ENCODE data around the gene UBE2V1. TPM values are rescaled to one million over a fixed set of nuclear protein-coding genes. Genes with fewer than 3 reads are reported as not detected.

The UBE2V1 gene
- total and polyA plus RNA-seq, 2 donors from 2014 or later = 99.1 to 105 TPM

- TF ChIP-seq CTCF (IDR thresholded peaks at IDR 0.05; ENCODE audit: borderline replicate concordance, extremely low read depth, insufficient read depth) = no peak
- Histone ChIP-seq H3K27me3 (ENCODE audit: control insufficient read depth, insufficient read depth, low read length) (no peaks in the 10 kb centered on the region), H3K4me3 (ENCODE audit: low read length in 3 of 3) (no peak overlapping the region), H3K9me3 (ENCODE audit: control insufficient read depth in 2 of 3, insufficient read depth in 1 of 3, low read length in 3 of 3) (no peaks in the 10 kb centered on the region), H3K4me1 (ENCODE audit: control insufficient read depth in 2 of 3, insufficient read depth in 2 of 3, low read depth in 1 of 3, low read length in 3 of 3) (peaks cover 0 to 6% (median 5%) of the 10 kb centered on the region in 3 donors), H3K27ac (ENCODE audit: low read depth in 2 of 2, low read length in 2 of 2) (no peak overlapping the region), H3K36me3 (ENCODE audit: control insufficient read depth in 2 of 3, insufficient read depth in 3 of 3, low read length in 3 of 3) (peaks cover 4 to 20% (median 9%) of the 10 kb centered on the region in 3 donors), H3K9ac (ENCODE audit: low read length in 3 of 3) (no peak overlapping the region)
- intact Hi-C loops (cut with DNase I) = no loop called here
- FAIRE-seq = no peak
- DNase-seq = no peak
Measured at GRCh38 chr20:50124496-50124895, 11.5 kb upstream of the UBE2V1 start.

GRCh38 chr20:50123418-50123817, 10.5 kb upstream of the UBE2V1 start:
- Histone ChIP-seq H3K4me3 (ENCODE audit: low read length in 3 of 3) (no peak overlapping the region), H3K9me3 (ENCODE audit: control insufficient read depth in 2 of 3, insufficient read depth in 1 of 3, low read length in 3 of 3) (no peaks in the 10 kb centered on the region), H3K4me1 (ENCODE audit: control insufficient read depth in 2 of 3, insufficient read depth in 2 of 3, low read depth in 1 of 3, low read length in 3 of 3) (peaks cover 0 to 6% (median 5%) of the 10 kb centered on the region in 3 donors), H3K9ac (ENCODE audit: low read length in 3 of 3) (no peak overlapping the region), H3K27ac (ENCODE audit: low read depth in 2 of 2, low read length in 2 of 2) (no peak overlapping the region), H3K27me3 (ENCODE audit: control insufficient read depth, insufficient read depth, low read length) (no peaks in the 10 kb centered on the region), H3K36me3 (ENCODE audit: control insufficient read depth in 2 of 3, insufficient read depth in 3 of 3, low read length in 3 of 3) (peaks cover 4 to 12% (median 4%) of the 10 kb centered on the region in 3 donors)
- FAIRE-seq = no peak
- TF ChIP-seq CTCF (IDR thresholded peaks at IDR 0.05; ENCODE audit: borderline replicate concordance, extremely low read depth, insufficient read depth) = no peak
- intact Hi-C loops (cut with DNase I) = no loop called here
- DNase-seq = peak in 1 of 5 donors; percentile 39

GRCh38 chr20:50122763-50123162, 9.8 kb upstream of the UBE2V1 start:
- DNase-seq (no peak), FAIRE-seq (no peak)
- intact Hi-C loops (cut with DNase I) = no loop called here
- H3K27me3 ChIP-seq (ENCODE audit: control insufficient read depth, insufficient read depth, low read length) = no peaks in the 10 kb centered on the region
- no peak overlapping the region for H3K9ac ChIP-seq (ENCODE audit: low read length in 3 of 3)
- H3K27ac ChIP-seq (ENCODE audit: low read depth in 2 of 2, low read length in 2 of 2) = no peak overlapping the region
- peaks cover 2 to 7% (median 2%) of the 10 kb centered on the region in 3 donors for H3K36me3 ChIP-seq (ENCODE audit: control insufficient read depth in 2 of 3, insufficient read depth in 3 of 3, low read length in 3 of 3)
- H3K4me1 ChIP-seq (ENCODE audit: control insufficient read depth in 2 of 3, insufficient read depth in 2 of 3, low read depth in 1 of 3, low read length in 3 of 3) = peaks cover 0 to 6% (median 5%) of the 10 kb centered on the region in 3 donors
- no peak for TF ChIP-seq CTCF (IDR thresholded peaks at IDR 0.05; ENCODE audit: borderline replicate concordance, extremely low read depth, insufficient read depth)
- H3K9me3 ChIP-seq (ENCODE audit: control insufficient read depth in 2 of 3, insufficient read depth in 1 of 3, low read length in 3 of 3) = no peaks in the 10 kb centered on the region
- no peak overlapping the region for H3K4me3 ChIP-seq (ENCODE audit: low read length in 3 of 3)

GRCh38 chr20:50121858-50122271, 8.9 kb upstream of the UBE2V1 start:
- Histone ChIP-seq H3K9ac (ENCODE audit: low read length in 3 of 3) (no peak overlapping the region), H3K9me3 (ENCODE audit: control insufficient read depth in 2 of 3, insufficient read depth in 1 of 3, low read length in 3 of 3) (no peaks in the 10 kb centered on the region), H3K4me3 (ENCODE audit: low read length in 3 of 3) (no peak overlapping the region), H3K4me1 (ENCODE audit: control insufficient read depth in 2 of 3, insufficient read depth in 2 of 3, low read depth in 1 of 3, low read length in 3 of 3) (peaks cover 0 to 6% (median 5%) of the 10 kb centered on the region in 3 donors), H3K27ac (ENCODE audit: low read depth in 2 of 2, low read length in 2 of 2) (no peak overlapping the region), H3K36me3 (ENCODE audit: control insufficient read depth in 2 of 3, insufficient read depth in 3 of 3, low read length in 3 of 3) (peaks cover 0 to 3% (median 0%) of the 10 kb centered on the region in 3 donors), H3K27me3 (ENCODE audit: control insufficient read depth, insufficient read depth, low read length) (no peaks in the 10 kb centered on the region)
- DNase-seq (peak in 1 of 5 donors; percentile 18), FAIRE-seq (no peak)
- no peak for TF ChIP-seq CTCF (IDR thresholded peaks at IDR 0.05; ENCODE audit: borderline replicate concordance, extremely low read depth, insufficient read depth)
- intact Hi-C loops (cut with DNase I) = no loop called here

Data from kidney (tissue), 14 donors.